ENCODE results near the gene SFXN1.

DNA sequence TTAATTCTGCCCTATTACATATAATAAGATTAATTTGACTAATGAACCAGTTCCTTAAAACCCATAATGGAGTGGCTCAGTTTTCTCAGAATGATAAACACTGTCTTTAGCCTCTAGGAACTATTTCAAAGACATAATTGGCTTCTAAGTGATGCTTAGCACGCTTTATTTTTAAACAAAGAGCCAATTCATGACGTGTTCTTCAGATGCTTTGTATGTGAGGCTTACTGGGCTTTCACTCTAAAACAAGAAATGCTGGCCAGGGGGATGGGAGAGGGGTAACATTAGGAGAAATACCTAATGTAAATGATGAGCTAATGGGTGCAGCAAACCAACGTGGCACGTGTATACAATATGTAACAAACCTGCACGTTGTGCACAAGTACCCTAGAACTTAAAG is 7.6 kb upstream of the SFXN1 start:
- TF ChIP-seq, protein P1, sequence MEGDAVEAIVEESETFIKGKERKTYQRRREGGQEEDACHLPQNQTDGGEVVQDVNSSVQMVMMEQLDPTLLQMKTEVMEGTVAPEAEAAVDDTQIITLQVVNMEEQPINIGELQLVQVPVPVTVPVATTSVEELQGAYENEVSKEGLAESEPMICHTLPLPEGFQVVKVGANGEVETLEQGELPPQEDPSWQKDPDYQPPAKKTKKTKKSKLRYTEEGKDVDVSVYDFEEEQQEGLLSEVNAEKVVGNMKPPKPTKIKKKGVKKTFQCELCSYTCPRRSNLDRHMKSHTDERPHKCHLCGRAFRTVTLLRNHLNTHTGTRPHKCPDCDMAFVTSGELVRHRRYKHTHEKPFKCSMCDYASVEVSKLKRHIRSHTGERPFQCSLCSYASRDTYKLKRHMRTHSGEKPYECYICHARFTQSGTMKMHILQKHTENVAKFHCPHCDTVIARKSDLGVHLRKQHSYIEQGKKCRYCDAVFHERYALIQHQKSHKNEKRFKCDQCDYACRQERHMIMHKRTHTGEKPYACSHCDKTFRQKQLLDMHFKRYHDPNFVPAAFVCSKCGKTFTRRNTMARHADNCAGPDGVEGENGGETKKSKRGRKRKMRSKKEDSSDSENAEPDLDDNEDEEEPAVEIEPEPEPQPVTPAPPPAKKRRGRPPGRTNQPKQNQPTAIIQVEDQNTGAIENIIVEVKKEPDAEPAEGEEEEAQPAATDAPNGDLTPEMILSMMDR (IDR thresholded peaks at IDR 0.05; ENCODE audit: extremely low read depth in 1 of 2, insufficient read depth in 1 of 2, low read depth in 1 of 2, low read length in 2 of 2), result no peak
- TF ChIP-seq EZH2 (IDR thresholded peaks at IDR 0.05; ENCODE audit: borderline replicate concordance, low read depth, low read length, severe bottlenecking) (no peak), POLR2A (IDR thresholded peaks at IDR 0.05; ENCODE audit: low read depth, low read length) (no peak), JUN (IDR thresholded peaks at IDR 0.05; ENCODE audit: borderline replicate concordance, insufficient read depth, insufficient read length, low read depth) (no peak), MYC (IDR thresholded peaks at IDR 0.05; ENCODE audit: low read depth, low read length) (no peak), POLR2AphosphoS5 (IDR thresholded peaks at IDR 0.05; ENCODE audit: insufficient read depth, low read depth, low read length) (no peak), GATA2 (IDR thresholded peaks at IDR 0.05; ENCODE audit: insufficient read depth, insufficient read length, low read depth, low read length) (no peak), FOS (IDR thresholded peaks at IDR 0.05; ENCODE audit: borderline replicate concordance, insufficient read depth, low read length) (no peak), MAX (IDR thresholded peaks at IDR 0.05; ENCODE audit: insufficient read depth, insufficient read length) (no peak)
